OCI-LY7 (cell line): ENCODE measurements around the gene CNNM2.

Experiments
- EZH2phosphoT487 ChIP-seq: fragments of 200-600 bp; sonication (generic); IDR thresholded peaks from 2 replicates; pipeline ENCODE4 v1.6.1; 2018; ENCODE audit warnings: low read depth, borderline replicate concordance, mild to moderate bottlenecking, mixed run types, antibody characterized with exemption, low read length, moderate library complexity, mixed read lengths
- TF ChIP-seq, protein P1 (sequence below): fragments of 200-600 bp; sonication (generic); conservative IDR thresholded peaks from 2 replicates; pipeline ENCODE4 v1.5.1; 2014; ENCODE audit warnings: mild to moderate bottlenecking, antibody characterized with exemption, low read length, moderate library complexity, mixed read lengths

DNA sequence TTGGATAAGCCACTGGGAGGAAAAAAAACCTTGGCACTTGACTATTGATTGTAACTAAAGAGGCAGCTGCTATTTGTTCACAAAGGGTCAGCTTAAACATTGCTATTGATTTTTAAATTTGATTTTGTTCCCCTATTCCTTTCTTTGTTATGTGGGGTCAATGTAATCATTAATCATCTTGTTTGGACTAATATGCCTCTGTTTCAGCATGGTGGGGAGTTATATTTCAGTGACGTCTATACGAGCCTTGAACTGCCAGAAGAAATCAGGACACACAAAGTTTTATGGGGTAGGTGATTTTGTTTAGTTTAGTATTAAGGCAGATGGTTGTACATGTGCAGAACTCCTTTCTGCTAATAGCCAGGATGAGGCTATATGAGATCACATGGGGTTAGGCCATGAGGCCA, 41.3 kb upstream of the CNNM2 start:
- TF ChIP-seq, protein P1, sequence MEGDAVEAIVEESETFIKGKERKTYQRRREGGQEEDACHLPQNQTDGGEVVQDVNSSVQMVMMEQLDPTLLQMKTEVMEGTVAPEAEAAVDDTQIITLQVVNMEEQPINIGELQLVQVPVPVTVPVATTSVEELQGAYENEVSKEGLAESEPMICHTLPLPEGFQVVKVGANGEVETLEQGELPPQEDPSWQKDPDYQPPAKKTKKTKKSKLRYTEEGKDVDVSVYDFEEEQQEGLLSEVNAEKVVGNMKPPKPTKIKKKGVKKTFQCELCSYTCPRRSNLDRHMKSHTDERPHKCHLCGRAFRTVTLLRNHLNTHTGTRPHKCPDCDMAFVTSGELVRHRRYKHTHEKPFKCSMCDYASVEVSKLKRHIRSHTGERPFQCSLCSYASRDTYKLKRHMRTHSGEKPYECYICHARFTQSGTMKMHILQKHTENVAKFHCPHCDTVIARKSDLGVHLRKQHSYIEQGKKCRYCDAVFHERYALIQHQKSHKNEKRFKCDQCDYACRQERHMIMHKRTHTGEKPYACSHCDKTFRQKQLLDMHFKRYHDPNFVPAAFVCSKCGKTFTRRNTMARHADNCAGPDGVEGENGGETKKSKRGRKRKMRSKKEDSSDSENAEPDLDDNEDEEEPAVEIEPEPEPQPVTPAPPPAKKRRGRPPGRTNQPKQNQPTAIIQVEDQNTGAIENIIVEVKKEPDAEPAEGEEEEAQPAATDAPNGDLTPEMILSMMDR = no peak
- TF ChIP-seq EZH2phosphoT487 = no peak
